DMS79 (cell line): ENCODE data around the gene SCCPDH.
"Not testable (repeated sequence)": the region's sequence is repeated elsewhere in the genome, so short reads cannot be mapped to it uniquely, and the experiment has no call there.

Source experiments
- DNase-seq: peaks from one replicate; lab custom pipeline; 2025; lab: John Stamatoyannopoulos, UW

Gene SCCPDH

GRCh38 chr1:246705368-246705767, 18.8 kb upstream of the SCCPDH start:
- no peak for DNase-seq

- no peak for DNase-seq
Measured at GRCh38 chr1:246708166-246708565, 16.0 kb upstream of the SCCPDH start.

GRCh38 chr1:246709196-246709595, 15.0 kb upstream of the SCCPDH start:
- no peak for DNase-seq

GRCh38 chr1:246709835-246710234, 14.4 kb upstream of the SCCPDH start:
- DNase-seq: no peak

DNA sequence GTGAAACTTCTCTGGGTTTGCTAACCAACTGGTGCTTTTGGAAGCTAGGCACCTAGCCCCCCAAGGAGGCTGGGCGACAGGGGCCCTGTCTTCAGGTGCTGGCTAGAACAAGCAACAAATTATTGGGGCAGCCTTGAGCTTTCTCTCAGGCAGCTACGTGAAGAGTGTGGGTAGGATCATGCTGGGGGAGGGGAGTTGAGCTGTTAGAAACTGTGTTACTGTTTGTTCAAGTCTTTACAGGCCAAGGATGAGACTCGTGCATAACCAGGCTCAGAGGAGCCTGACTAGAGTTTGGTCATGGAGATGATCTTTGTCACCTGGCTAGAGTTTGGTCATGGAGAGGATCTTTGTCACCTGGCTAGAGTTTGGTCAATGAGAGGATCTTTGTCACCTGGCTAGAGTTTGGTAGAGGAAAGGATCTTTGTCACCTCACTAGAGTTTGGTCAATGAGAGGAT, 12.6 kb upstream of the SCCPDH start:
- no peak for DNase-seq

- DNase-seq: not testable (repeated sequence)
Measured at GRCh38 chr1:246712428-246712827, 11.8 kb upstream of the SCCPDH start.

DNA sequence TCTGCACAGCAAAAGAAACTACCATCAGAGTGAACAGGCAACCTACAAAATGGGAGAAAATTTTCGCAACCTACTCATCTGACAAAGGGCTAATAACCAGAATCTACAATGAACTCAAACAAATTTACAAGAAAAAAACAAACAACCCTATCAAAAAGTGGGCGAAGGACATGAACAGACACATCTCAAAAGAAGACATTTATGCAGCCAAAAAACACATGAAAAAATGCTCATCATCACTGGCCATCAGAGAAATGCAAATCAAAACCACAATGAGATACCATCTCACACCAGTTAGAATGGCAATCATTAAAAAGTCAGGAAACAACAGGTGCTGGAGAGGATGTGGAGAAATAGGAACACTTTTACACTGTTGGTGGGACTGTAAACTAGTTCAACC, 4.8 kb upstream of the SCCPDH start:
- DNase-seq: not testable (repeated sequence)

GRCh38 chr1:246720814-246721213, 3.4 kb upstream of the SCCPDH start:
- DNase-seq: not testable (repeated sequence)

DNA sequence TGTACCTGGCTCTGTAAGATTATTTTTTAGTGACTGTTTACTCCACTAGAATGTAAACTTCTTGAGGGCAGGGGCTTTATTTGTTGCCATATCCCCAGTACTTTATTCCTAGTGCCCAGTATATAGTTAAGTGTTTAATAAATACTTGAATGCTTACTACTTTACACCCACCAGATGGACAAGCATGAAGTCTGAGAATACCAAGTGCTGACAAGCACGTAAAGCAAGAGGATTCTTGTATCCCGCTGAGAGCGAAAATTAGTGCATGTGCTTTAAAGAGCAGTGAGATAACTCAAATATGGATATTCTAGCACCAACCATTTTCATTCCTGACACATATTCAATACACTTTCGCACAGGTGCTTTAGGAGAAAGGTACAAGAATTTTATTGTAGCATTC, 1.5 kb upstream of the SCCPDH start:
- no peak for DNase-seq

- no peak for DNase-seq
Measured at GRCh38 chr1:246724731-246725095, 504 bp downstream of the SCCPDH start.

DNA sequence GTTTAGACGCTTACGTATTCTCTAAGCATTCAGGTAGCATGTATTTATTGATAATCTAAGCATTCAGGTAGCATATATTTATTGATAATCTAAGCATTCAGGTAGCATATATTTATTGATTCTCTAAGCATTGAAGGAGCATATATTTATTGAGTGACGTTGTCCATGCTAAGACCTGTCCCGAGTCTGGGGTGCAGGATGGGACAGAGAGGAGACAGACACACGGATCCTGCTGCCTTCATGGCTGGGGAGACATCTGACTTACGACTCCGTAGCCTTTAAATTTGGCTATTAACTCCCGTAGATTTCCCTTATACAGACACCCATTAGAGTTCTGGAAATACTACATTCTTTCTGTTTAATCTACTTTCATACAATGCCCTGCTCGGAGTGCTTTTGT, 982 bp downstream of the SCCPDH start:
- DNase-seq: no peak

DNA sequence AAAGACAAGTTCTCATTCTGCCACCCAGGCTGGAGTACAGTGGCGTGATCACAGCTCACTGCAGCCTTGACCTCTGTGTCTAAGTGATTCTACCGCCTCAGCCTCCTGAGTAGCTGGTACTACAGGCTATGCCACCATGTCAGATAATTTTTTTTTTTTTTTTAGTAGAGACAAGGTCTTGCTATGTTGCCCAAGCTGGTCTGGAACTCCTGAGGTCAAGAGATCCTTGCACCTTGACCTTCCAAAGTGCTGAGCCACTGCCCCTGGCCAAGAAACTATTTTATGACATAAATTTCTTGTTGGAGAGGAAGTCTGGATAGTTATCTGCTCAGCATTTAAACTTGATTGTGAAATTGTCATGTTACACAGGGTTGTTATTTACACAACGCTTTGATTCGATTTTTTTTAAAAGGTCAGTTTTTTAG, 2.1 kb downstream of the SCCPDH start:
- DNase-seq: no peak

GRCh38 chr1:246726881-246727280, 2.7 kb downstream of the SCCPDH start:
- DNase-seq: no peak

GRCh38 chr1:246727594-246727993, 3.4 kb downstream of the SCCPDH start:
- DNase-seq: no peak

DNA sequence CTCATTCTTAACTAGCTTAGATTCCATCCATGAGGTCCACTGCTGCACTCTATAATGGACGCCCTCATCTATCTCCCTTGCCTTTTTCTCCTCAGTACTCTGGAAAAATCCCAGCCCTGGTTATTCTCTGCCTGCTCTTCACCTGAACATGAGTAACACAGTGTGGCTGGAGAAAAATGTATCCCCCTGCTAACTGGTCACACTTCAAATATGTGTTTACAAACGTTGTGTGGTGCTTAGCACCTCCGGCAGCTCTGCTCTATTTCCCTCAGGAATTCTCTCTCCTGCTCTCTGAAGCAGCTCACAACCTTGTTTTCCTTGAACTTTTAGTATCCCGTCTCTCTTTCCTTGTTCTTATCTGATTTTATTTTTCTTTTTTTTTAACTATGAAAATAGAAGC, 4.1 kb downstream of the SCCPDH start:
- DNase-seq: no peak

- not testable (repeated sequence) for DNase-seq
Measured at GRCh38 chr1:246729040-246729439, 4.8 kb downstream of the SCCPDH start.

- DNase-seq: no peak
Measured at GRCh38 chr1:246730839-246731238, 6.6 kb downstream of the SCCPDH start.

DNA sequence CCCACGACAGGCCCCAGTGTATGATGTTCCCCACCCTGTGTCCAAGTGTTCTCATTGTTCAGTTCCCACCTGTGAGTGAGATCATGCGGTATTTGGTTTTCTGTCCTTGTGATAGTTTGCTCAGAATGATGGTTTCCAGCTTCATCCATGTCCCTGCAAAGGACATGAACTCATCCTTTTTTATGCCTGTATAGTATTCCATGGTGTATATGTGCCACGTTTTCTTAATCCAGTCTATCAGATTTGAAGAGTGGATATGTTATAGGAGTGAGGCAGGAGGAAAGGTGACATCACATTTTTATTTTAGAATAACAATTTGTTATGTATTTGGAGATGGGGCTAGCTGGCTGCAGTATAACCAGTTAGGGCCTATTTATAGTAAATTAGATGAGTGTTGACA, 7.7 kb downstream of the SCCPDH start:
- DNase-seq: not testable (repeated sequence)

- no peak for DNase-seq
Measured at GRCh38 chr1:246733704-246734103, 9.5 kb downstream of the SCCPDH start.

- DNase-seq: no peak
Measured at GRCh38 chr1:246734866-246735265, 10.7 kb downstream of the SCCPDH start.

DNA sequence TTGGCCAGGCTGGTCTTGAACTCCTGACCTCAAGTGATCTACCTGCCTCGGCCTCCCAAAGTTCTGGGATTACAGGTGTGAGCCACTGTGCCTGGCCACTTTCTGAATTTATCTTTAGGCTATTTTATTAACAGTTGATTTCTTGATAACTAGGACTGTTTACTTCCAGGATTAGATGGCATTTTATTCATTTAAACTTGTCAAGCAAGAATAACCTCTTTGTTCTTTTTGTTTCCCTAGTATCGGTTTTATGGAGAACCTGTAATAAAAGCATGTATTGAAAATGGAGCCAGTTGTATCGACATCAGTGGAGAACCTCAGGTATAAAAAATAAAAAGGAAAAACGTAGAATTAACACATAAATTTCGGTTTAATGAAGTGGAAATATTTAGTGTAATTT, 11.5 kb downstream of the SCCPDH start:
- DNase-seq: no peak

DNA sequence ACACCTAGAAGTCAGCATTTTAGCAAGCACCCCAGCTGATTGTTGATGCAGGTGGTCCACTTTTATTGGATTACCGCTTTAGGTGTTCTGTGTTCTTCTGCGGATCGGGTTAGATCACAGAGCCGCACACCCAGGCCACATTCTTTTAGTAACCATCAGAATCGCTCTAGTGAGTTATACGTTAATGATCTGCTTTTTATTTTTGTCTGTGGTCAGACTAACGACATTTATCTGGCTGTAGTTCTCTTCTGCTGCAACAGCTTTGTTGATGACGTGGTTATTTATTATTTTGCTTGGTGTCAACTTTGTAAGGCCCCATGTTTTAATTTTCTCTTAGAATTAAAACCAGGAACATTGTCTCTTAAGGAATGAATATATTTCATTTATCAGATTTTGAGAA, 18.2 kb downstream of the SCCPDH start:
- DNase-seq: no peak

DNA sequence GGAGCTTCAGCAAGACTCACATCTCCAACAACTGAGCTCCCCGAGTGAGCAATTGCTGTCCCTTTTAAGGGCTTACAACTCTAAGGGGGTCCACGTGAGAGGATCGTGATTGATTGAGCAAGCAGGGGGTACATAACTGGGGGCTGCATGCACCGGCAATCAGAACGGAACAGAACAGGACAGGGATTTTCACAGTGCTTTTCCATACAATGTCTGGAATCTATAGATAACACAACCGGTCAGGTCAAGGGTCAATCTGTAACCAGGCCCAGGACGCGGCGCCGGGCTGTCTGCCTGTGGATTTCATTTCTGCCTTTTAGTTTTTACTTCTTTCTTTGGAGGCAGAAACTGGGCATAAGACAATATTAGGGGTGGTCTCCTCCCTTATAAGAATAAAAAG, 21.9 kb downstream of the SCCPDH start:
- DNase-seq: not testable (repeated sequence)

DNA sequence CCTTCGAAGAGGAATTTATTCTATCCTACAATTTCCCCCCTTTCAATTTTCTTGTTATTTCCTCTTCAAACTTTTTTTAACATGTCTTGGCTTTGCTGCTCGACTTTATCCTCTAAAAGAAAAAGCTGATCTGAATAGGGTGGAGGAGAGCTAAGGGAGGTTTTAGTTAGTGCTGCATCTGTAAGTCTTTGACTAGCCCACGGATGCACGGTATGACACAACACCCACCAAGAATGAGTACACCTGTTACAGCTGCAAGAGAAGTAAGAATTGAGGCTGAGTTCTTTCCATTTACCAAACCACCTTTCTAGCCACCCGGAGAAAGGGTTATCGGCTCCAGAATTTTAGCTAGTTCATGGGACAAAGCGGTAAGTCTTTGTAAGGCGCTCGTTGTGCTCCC, 23.8 kb downstream of the SCCPDH start:
- no peak for DNase-seq

GRCh38 chr1:246748867-246749266, 24.7 kb downstream of the SCCPDH start:
- no peak for DNase-seq
